Mesendoderm (in vitro differentiated cells): Measurements from ENCODE around the gene INTS3.
"Not testable (repeated sequence)": the region's sequence is repeated elsewhere in the genome, so short reads cannot be mapped to it uniquely, and the experiment has no call there.

Experiments used
- DNase-seq: peaks from one replicate; pipeline ENCODE4 v3.0.0; 2013
- H2AK5ac ChIP-seq: 2 replicates; pipeline ENCODE4 v1.6.1; 2013; ENCODE audit warnings: low read length, inconsistent platforms
- H2BK120ac ChIP-seq: 2 replicates; pipeline ENCODE4 v1.6.1; 2013; ENCODE audit warnings: low read depth, mild to moderate bottlenecking, low read length, moderate library complexity, mixed read lengths
- H2BK15ac ChIP-seq: replicated peaks from 2 replicates; pipeline ENCODE4 v1.6.1; 2013; ENCODE audit warnings: low read depth, mild to moderate bottlenecking, moderate library complexity
- H2BK5ac ChIP-seq: 2 replicates; pipeline ENCODE4 v1.6.1; 2013; ENCODE audit warnings: low read length, inconsistent platforms
- H3K18ac ChIP-seq: 2 replicates; pipeline ENCODE4 v1.6.1; 2013; ENCODE audit warnings: mild to moderate bottlenecking, low read length, mixed read lengths
- H3K23ac ChIP-seq: one replicate; pipeline ENCODE4 v1.6.1; 2013; ENCODE audit warnings: low read length
- H3K27ac ChIP-seq: 2 replicates; pipeline ENCODE4 v1.5.1; 2013; ENCODE audit warnings: low read depth, mild to moderate bottlenecking, inconsistent platforms, low read length, moderate library complexity
- H3K27me3 ChIP-seq: 2 replicates; pipeline ENCODE4 v1.6.1; 2013; ENCODE audit warnings: low read length, control low read depth, mild to moderate bottlenecking, inconsistent platforms; ENCODE audit not compliant: insufficient read depth, poor library complexity
- H3K36me3 ChIP-seq: 2 replicates; pipeline ENCODE4 v1.6.1; 2013; ENCODE audit warnings: low read length, inconsistent platforms; ENCODE audit not compliant: control insufficient read depth, insufficient read depth
- H3K4ac ChIP-seq: one replicate; pipeline ENCODE4 v1.6.1; 2013; ENCODE audit warnings: low read depth, mild to moderate bottlenecking, low read length, moderate library complexity
- H3K4me1 ChIP-seq: 2 replicates; pipeline ENCODE4 v1.6.1; 2013; ENCODE audit warnings: low read depth, low read length, inconsistent platforms; ENCODE audit not compliant: control insufficient read depth
- H3K4me2 ChIP-seq: 2 replicates; pipeline ENCODE4 v1.6.1; 2013; ENCODE audit warnings: low read length
- H3K4me3 ChIP-seq: 2 replicates; pipeline ENCODE4 v1.5.1; 2013; ENCODE audit warnings: mild to moderate bottlenecking, low read length
- H3K56ac ChIP-seq: one replicate; pipeline ENCODE4 v1.6.1; 2013; ENCODE audit warnings: low read length
- H3K79me1 ChIP-seq: 2 replicates; pipeline ENCODE4 v1.6.1; 2013; ENCODE audit warnings: low read length, inconsistent platforms
- H3K79me2 ChIP-seq: 2 replicates; pipeline ENCODE4 v1.6.1; 2013; ENCODE audit warnings: mild to moderate bottlenecking, low read length; ENCODE audit not compliant: control insufficient read depth, insufficient read depth
- H3K9ac ChIP-seq: 2 replicates; pipeline ENCODE4 v1.6.1; 2013; ENCODE audit warnings: low read length, inconsistent platforms
- H4K5ac ChIP-seq: one replicate; pipeline ENCODE4 v1.6.1; 2013; ENCODE audit warnings: low read length
- H4K8ac ChIP-seq: one replicate; pipeline ENCODE4 v1.6.1; 2013; ENCODE audit warnings: low read depth, mild to moderate bottlenecking, control low read depth, low read length, moderate library complexity
- WGBS: extraction: QIAGEN DNeasy Blood & Tissue Kit; methylation state at CpG from one replicate; pipeline ENCODE4 v1.1.7; 2013; ENCODE audit warnings: low lambda C conversion rate, missing lambda C conversion rate; ENCODE audit not compliant: insufficient coverage; ENCODE audit errors: extremely low coverage; 5-methylcytosine and 5-hydroxymethylcytosine counted together

Gene INTS3

DNA sequence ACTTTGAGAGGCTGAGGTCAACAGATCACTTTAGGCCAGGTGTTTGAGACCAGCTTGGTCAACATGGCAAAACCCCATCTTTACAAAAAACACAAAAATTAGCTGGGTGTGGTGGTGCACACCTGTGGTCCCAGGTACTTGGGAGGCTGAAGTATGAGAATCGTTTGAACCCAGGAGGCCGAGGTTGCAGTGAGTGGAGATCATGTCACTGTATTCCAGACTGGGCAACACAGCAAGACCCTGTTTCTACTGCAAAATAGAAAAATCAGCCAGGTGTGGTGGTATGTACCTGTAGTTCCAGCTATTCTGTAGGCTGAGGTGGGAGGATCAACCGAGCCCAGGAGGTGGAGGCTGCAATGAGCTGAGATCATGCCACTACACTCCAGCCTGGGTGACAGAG, 4.2 kb upstream of the INTS3 start:
- no peak overlapping the region for H2BK120ac ChIP-seq
- H3K36me3 ChIP-seq = no peaks in the 10 kb centered on the region
- H3K27ac ChIP-seq = no peak overlapping the region
- no peak for DNase-seq
- no peak overlapping the region for H3K9ac ChIP-seq
- H2BK5ac ChIP-seq = no peak overlapping the region
- no peak overlapping the region for H4K8ac ChIP-seq
- H3K18ac ChIP-seq = no peak overlapping the region
- no peaks in the 10 kb centered on the region for H3K27me3 ChIP-seq
- H2BK15ac ChIP-seq = no peak overlapping the region
- H3K4me1 ChIP-seq = no peaks in the 10 kb centered on the region
- no peak overlapping the region for H3K4ac ChIP-seq
- peaks cover 4% of the 10 kb centered on the region for H3K79me2 ChIP-seq
- H4K5ac ChIP-seq = no peak overlapping the region
- no peak overlapping the region for H3K4me2 ChIP-seq
- H3K4me3 ChIP-seq = no peak overlapping the region
- no peak overlapping the region for H2AK5ac ChIP-seq
- no peaks in the 10 kb centered on the region for H3K79me1 ChIP-seq
- H3K56ac ChIP-seq = no peak overlapping the region
- no CpG with 5 or more reads among the region's 3 CpGs for WGBS
- H3K23ac ChIP-seq = no peak overlapping the region

DNA sequence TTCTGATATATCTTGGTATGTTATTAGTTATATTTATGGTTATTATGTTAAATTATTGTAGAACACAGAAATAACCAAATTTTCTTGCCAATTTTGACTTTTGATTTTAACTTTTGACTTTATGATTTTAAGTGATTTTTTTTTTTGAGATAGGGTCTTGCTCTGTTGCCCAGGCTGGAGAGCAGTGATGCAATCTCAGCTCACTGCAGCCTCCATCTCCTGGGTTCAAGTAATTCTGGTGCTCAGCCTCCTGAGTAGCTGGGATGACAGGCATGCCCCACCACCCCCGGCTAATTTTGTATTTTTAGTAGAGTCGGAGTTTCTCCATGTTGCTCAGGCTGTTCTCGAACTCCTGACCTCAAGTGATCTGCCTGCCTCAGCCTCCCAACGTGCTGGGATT, 3.2 kb upstream of the INTS3 start:
- not testable (repeated sequence) for H2AK5ac ChIP-seq, H3K79me2 ChIP-seq, H3K27me3 ChIP-seq, H3K4me1 ChIP-seq, H2BK15ac ChIP-seq, H2BK120ac ChIP-seq, H3K56ac ChIP-seq, H3K4me3 ChIP-seq, H2BK5ac ChIP-seq, H3K27ac ChIP-seq, H3K9ac ChIP-seq, DNase-seq, H4K8ac ChIP-seq, H3K23ac ChIP-seq, H3K18ac ChIP-seq, H3K79me1 ChIP-seq, H3K36me3 ChIP-seq, H4K5ac ChIP-seq, H3K4ac ChIP-seq, H3K4me2 ChIP-seq
- no CpG with 5 or more reads among the region's 4 CpGs for WGBS

DNA sequence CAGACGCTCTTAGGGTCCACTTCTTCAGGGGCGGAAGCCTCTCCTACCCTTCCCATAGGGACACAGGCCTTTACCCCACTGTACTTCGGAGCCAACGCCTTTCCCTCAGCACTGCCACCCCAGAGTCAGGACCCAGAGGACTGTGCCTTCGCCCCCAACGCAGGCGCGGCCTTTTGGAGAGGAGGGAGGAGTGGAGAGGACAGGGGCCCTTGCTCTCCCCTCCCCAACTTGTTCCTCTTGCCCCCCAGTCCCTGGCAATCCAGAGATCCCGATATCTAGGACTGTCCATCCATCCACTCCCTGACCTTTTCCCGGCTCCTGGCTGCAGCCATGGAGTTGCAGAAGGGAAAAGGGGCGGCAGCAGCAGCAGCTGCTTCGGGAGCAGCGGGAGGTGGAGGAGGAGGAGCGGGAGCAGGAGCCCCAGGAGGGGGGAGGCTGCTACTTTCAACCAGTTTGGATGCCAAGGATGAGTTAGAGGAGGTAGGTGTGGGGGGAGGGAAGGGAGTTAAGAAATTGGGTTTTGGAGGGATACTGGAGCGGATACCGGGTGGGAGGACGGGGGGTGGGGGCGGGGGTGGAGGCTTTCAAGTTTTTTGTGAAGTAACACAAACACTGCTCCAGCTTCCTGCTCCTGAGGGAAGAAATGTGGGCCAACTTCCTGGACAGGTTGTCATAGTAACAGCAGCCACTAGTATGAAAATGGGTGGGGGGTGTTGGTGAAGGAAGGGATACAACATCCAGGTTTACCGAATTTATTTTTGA, 636 bp downstream of the INTS3 start:
- Histone ChIP-seq H2BK15ac (no peak overlapping the region), H3K56ac (peak overlapping the region; percentile 96), H3K4me2 (peak overlapping the region; percentile 52), H3K36me3 (no peaks in the 10 kb centered on the region), H2BK5ac (peak overlapping the region; percentile 96), H2AK5ac (peak overlapping the region; percentile 80), H3K79me2 (peaks cover 10% of the 10 kb centered on the region), H4K8ac (no peak overlapping the region), H3K4ac (peak overlapping the region; percentile 96), H3K18ac (peak overlapping the region; percentile 88), H3K27ac (peak overlapping the region; percentile 70), H3K27me3 (no peaks in the 10 kb centered on the region), H2BK120ac (peak overlapping the region; percentile 39), H4K5ac (peak overlapping the region; percentile 96), H3K9ac (peak overlapping the region; percentile 76), H3K4me3 (peak overlapping the region; percentile 80), H3K23ac (peak overlapping the region; percentile 91), H3K4me1 (peaks cover 5% of the 10 kb centered on the region), H3K79me1 (peaks cover 4% of the 10 kb centered on the region)
- no CpG with 5 or more reads among the region's 19 CpGs for WGBS
- peak; percentile 90 for DNase-seq

GRCh38 chr1:153730468-153730988, 2.7 kb downstream of the INTS3 start:
- peaks cover 7% of the 10 kb centered on the region for H3K4me1 ChIP-seq
- DNase-seq = no peak
- WGBS = no CpG with 5 or more reads among the region's 5 CpGs
- no peak overlapping the region for H3K9ac ChIP-seq
- no peak overlapping the region for H3K56ac ChIP-seq
- no peak overlapping the region for H2BK5ac ChIP-seq
- no peak overlapping the region for H4K5ac ChIP-seq
- H3K4me2 ChIP-seq = no peak overlapping the region
- peaks cover 11% of the 10 kb centered on the region for H3K79me2 ChIP-seq
- no peak overlapping the region for H3K27ac ChIP-seq
- H2BK120ac ChIP-seq = no peak overlapping the region
- no peaks in the 10 kb centered on the region for H3K27me3 ChIP-seq
- H3K79me1 ChIP-seq = peaks cover 8% of the 10 kb centered on the region
- H4K8ac ChIP-seq = no peak overlapping the region
- H3K4me3 ChIP-seq = no peak overlapping the region
- H3K36me3 ChIP-seq = no peaks in the 10 kb centered on the region
- H3K4ac ChIP-seq = no peak overlapping the region
- no peak overlapping the region for H3K23ac ChIP-seq
- no peak overlapping the region for H2AK5ac ChIP-seq
- H2BK15ac ChIP-seq = no peak overlapping the region
- H3K18ac ChIP-seq = no peak overlapping the region

DNA sequence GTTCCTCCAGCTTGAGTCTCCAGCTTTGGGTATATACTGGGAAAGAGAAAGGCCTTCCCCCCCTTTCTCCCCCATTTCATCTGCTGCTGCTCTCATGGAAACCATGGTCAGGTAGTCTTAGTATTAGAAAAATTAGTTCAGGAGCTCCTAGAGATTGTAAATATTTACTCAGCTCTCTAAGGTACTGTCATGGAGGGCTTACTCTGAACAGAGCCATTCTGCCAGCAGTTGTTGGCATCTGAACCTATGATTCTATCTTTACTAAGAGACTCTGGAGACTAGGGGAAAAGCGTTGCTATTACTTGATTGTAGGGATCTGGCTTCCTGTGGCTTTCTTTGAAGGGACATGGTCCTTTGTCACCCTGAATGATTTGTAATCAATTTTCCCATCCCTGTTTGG, 6.1 kb downstream of the INTS3 start:
- Histone ChIP-seq H3K4me1 (peaks cover 5% of the 10 kb centered on the region), H3K79me1 (peaks cover 9% of the 10 kb centered on the region), H3K4ac (no peak overlapping the region), H3K18ac (no peak overlapping the region), H3K23ac (no peak overlapping the region), H4K8ac (no peak overlapping the region), H3K56ac (no peak overlapping the region), H2BK15ac (no peak overlapping the region), H4K5ac (no peak overlapping the region), H3K4me2 (no peak overlapping the region), H2BK5ac (no peak overlapping the region), H2AK5ac (no peak overlapping the region), H3K9ac (no peak overlapping the region), H3K4me3 (no peak overlapping the region), H3K79me2 (peaks cover 5% of the 10 kb centered on the region), H2BK120ac (no peak overlapping the region), H3K27ac (no peak overlapping the region), H3K27me3 (no peaks in the 10 kb centered on the region), H3K36me3 (no peaks in the 10 kb centered on the region)
- DNase-seq = no peak
- WGBS = no CpG with 5 or more reads among the region's 1 CpG
